ENCODE results near the gene MIPEP. TPM values are rescaled to one million over a fixed set of nuclear protein-coding genes. Genes with fewer than 3 reads are reported as not detected.

The MIPEP gene
- total RNA-seq, 2 donors from 2014 or later: 7.8 to 14.8 TPM

DNA sequence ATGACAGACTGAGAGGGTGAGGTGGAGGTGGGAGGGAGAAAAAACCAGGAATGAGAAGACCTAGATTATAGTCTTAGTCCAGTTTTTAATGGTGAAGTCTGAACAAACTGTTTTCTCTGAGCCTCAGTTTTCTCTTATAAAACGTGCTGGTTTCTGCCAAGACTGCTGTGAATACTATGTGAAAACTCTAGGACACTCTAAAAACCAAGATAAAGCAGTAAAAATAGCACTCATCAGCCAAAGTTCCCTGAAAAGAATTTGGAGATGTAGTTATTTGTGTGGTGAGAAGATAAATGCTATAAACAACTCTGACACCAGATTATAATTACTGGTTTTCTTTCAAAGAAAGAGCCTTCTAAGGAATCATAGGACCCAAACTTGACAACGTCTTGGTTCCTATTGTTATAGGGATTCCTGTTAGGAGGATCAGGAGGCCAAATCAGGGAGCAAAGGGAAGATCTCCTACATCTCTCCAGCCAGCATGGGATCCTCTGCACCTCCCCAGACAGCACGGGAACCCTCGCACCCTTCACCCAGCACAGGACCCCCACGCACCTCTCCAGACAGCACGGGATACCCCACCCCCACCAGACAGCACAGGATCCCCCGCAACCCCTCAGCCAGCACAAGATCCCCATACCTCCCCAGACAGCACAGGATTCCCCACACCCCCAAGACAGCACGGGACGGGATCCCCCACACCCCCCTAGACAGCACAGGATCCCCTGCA lies 130.2 kb downstream of the MIPEP start:
- DNase-seq (no peak), ATAC-seq (no peak)
- H3K27me3 ChIP-seq: no peaks in the 10 kb centered on the region
- no peak for TF ChIP-seq POLR2A (IDR thresholded peaks at IDR 0.05)
- TF ChIP-seq, protein P1, sequence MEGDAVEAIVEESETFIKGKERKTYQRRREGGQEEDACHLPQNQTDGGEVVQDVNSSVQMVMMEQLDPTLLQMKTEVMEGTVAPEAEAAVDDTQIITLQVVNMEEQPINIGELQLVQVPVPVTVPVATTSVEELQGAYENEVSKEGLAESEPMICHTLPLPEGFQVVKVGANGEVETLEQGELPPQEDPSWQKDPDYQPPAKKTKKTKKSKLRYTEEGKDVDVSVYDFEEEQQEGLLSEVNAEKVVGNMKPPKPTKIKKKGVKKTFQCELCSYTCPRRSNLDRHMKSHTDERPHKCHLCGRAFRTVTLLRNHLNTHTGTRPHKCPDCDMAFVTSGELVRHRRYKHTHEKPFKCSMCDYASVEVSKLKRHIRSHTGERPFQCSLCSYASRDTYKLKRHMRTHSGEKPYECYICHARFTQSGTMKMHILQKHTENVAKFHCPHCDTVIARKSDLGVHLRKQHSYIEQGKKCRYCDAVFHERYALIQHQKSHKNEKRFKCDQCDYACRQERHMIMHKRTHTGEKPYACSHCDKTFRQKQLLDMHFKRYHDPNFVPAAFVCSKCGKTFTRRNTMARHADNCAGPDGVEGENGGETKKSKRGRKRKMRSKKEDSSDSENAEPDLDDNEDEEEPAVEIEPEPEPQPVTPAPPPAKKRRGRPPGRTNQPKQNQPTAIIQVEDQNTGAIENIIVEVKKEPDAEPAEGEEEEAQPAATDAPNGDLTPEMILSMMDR (IDR thresholded peaks at IDR 0.05): no peak
- H3K27ac ChIP-seq: no peak overlapping the region
- intact Hi-C loops (cut with DNase I): no loop called here
- WGBS, 2 donors: 77 to 83% methylated on average over 4 to 9 of the region's 9 CpGs
- H3K36me3 ChIP-seq (replicated peaks in 1 of 2; ENCODE audit: insufficient read depth in 1 of 2, low read depth in 2 of 2): no peaks in the 10 kb centered on the region
- no peaks in the 10 kb centered on the region for H3K9me3 ChIP-seq
- H3K4me1 ChIP-seq: no peaks in the 10 kb centered on the region
- H3K4me3 ChIP-seq: no peak overlapping the region

DNA sequence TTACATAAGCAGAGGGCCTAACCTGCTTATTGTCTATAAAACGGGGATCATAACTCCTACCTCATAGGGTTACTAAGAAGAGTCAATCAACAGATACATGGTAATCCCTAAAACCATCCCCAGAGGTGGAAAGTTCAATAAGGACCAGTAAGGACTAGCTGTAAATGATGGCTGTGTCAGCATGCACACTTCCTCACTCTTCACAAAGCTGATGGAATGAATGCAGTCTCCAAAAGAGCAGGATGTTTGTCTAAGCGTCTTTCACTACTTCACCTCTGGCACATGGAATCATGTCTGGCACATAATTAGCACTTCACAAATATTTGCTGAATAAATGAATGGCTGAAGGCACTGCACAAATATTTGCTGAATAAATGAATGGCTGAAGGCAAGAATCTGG lies 134.2 kb downstream of the MIPEP start:
- DNase-seq (no peak), ATAC-seq (no peak)
- Histone ChIP-seq H3K4me3 (no peak overlapping the region), H3K4me1 (no peaks in the 10 kb centered on the region), H3K27me3 (no peaks in the 10 kb centered on the region), H3K36me3 (replicated peaks in 1 of 2; ENCODE audit: insufficient read depth in 1 of 2, low read depth in 2 of 2) (no peaks in the 10 kb centered on the region), H3K9me3 (no peaks in the 10 kb centered on the region), H3K27ac (no peak overlapping the region)
- WGBS, 2 donors: 69 to 75% methylated on average over 2 of the region's 2 CpGs
- intact Hi-C loops (cut with DNase I): no loop called here
- no peak for TF ChIP-seq POLR2A (IDR thresholded peaks at IDR 0.05)
- TF ChIP-seq, protein P1 (IDR thresholded peaks at IDR 0.05): no peak

DNA sequence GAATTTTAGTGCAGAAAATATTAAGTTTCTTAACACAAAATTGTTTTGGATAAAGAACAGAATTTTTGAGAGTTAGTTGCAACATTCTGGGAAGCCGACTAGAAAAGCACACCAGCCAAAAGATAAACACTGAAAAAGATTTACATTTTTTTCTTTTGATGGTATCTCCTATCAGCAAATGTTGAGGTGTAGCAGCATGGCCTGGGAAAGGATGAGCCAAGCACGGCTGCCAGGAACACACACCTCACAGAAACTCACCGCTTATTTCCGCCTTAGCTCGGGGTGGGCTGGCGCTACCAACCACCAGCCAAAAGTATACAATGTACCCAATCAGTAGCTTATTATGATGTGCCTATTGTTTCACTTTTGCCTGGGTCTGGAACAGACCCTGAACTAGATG lies 134.7 kb downstream of the MIPEP start:
- no peak overlapping the region for H3K27ac ChIP-seq
- WGBS, 2 donors: 86 to 87% methylated on average over 6 of the region's 6 CpGs
- H3K36me3 ChIP-seq (replicated peaks in 1 of 2; ENCODE audit: insufficient read depth in 1 of 2, low read depth in 2 of 2): no peaks in the 10 kb centered on the region
- H3K9me3 ChIP-seq: no peaks in the 10 kb centered on the region
- no peaks in the 10 kb centered on the region for H3K4me1 ChIP-seq
- no peak for DNase-seq
- TF ChIP-seq, protein P1 (IDR thresholded peaks at IDR 0.05): no peak
- no peak for TF ChIP-seq POLR2A (IDR thresholded peaks at IDR 0.05)
- intact Hi-C loops (cut with DNase I): no loop called here
- H3K27me3 ChIP-seq: no peaks in the 10 kb centered on the region
- no peak overlapping the region for H3K4me3 ChIP-seq
- no peak for ATAC-seq

DNA sequence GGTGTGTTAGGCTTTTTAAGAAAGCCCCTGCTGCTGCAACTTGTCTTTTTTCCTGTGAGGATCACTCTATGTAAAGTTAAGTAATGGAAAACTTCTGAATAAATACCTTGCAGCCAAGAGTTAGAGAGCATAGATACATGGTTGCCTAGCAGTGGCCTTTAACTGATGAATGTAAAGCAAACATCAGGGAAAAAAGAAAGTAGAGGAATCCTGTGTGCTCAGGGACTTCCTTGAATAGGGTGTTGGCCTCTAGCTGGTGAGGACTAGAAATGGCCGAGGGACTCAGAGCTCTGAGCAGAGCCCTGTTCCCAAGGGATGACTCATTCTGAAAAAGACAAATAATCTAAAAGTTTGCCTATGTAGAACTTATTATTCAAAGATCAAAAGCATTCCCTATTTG lies 135.7 kb downstream of the MIPEP start:
- H3K4me1 ChIP-seq: no peaks in the 10 kb centered on the region
- no peaks in the 10 kb centered on the region for H3K27me3 ChIP-seq
- no peaks in the 10 kb centered on the region for H3K36me3 ChIP-seq (replicated peaks in 1 of 2; ENCODE audit: insufficient read depth in 1 of 2, low read depth in 2 of 2)
- intact Hi-C loops (cut with DNase I): no loop called here
- H3K9me3 ChIP-seq: no peaks in the 10 kb centered on the region
- ATAC-seq: no peak
- peak in 2 of 4 donors; percentile 14 to 26 for DNase-seq
- WGBS, 2 donors: 36 to 68% methylated on average over 1 of the region's 1 CpG
- H3K27ac ChIP-seq: no peak overlapping the region
- H3K4me3 ChIP-seq: no peak overlapping the region
- no peak for TF ChIP-seq POLR2A (IDR thresholded peaks at IDR 0.05)
- TF ChIP-seq, protein P1 (IDR thresholded peaks at IDR 0.05): no peak

All from body of pancreas (tissue), 4 donors.